ENCODE measurements around the gene TECTB.

- TF ChIP-seq SUZ12 (IDR thresholded peaks at IDR 0.05; ENCODE audit: extremely low read depth, insufficient read depth, insufficient read length) (no peak), ZNF274 (IDR thresholded peaks at IDR 0.05; ENCODE audit: low read depth, low read length) (no peak), YY1 (IDR thresholded peaks at IDR 0.05; ENCODE audit: insufficient read depth, insufficient read length) (no peak)
Measured at GRCh38 chr10:112330607-112331160, 47.5 kb downstream of the TECTB start.
